Gastroesophageal sphincter (tissue), 4 donors: ENCODE data around the gene PCDHB1. TPM values are rescaled to one million over a fixed set of nuclear protein-coding genes. Genes with fewer than 3 reads are reported as not detected.

Experiments used
- ATAC-seq: fragments of 150-250 bp; one replicate; pipeline ENCODE4 v1.9.1; 2016; ENCODE audit warnings: mild to moderate bottlenecking, moderate library complexity
- H3K27ac ChIP-seq, 4 donors: fragments of 200-600 bp; sonication (generic) in 3 of 4; 1 replicate in 3 of 4; 2 replicates in 1 of 4; pipeline ENCODE4 v1.5.1; 2016 to 2019
- H3K27me3 ChIP-seq: fragments of 200-600 bp; sonication (generic); one replicate; pipeline ENCODE4 v1.5.1; 2019
- H3K36me3 ChIP-seq, 2 donors: fragments of 200-600 bp; sonication (generic); one replicate each; pipeline ENCODE4 v1.5.1; 2019; ENCODE audit warnings: control low read depth in 1 of 2
- H3K4me1 ChIP-seq, 3 donors: fragments of 200-600 bp; sonication (generic); 1 replicate in 2 of 3; 2 replicates in 1 of 3; pipeline ENCODE4 v1.5.1; 2016 to 2019; ENCODE audit warnings: control low read depth in 2 of 3
- H3K4me3 ChIP-seq, 2 donors: fragments of 200-600 bp; sonication (generic); one replicate each; pipeline ENCODE4 v1.5.1; 2019; ENCODE audit warnings: mild to moderate bottlenecking in 1 of 2, moderate library complexity in 1 of 2
- H3K9me3 ChIP-seq, 3 donors: fragments of 200-600 bp; sonication (generic); one replicate each; pipeline ENCODE4 v1.5.1; 2017 to 2019; ENCODE audit warnings: control low read depth in 2 of 3
- EP300 ChIP-seq: sonication (generic); formaldehyde crosslinking; IDR thresholded peaks from one replicate; pipeline ENCODE4 v1.6.1; 2017; ENCODE audit warnings: antibody characterized with exemption, mild to moderate bottlenecking
- POLR2A ChIP-seq, 2 donors: fragments of 450-650 bp; IDR thresholded peaks; one replicate each; pipeline ENCODE4 v1.6.1; 2017; ENCODE audit warnings: antibody characterized with exemption in 2 of 2, mild to moderate bottlenecking in 2 of 2, moderate library complexity in 1 of 2
- POLR2AphosphoS5 ChIP-seq: sonication (generic); formaldehyde crosslinking; IDR thresholded peaks from one replicate; pipeline ENCODE4 v1.6.1; 2017; ENCODE audit warnings: antibody characterized with exemption
- WGBS, 2 donors: methylation state at CpG; one replicate each; pipeline ENCODE4 v1.1.5; 2018; ENCODE audit warnings: low coverage in 1 of 2; 5-methylcytosine and 5-hydroxymethylcytosine counted together
- total RNA-seq, 4 donors: library from RNA; depleted of rRNA; stranded (reverse); fragments of >200 nt; gene quantifications; one replicate each; pipeline ENCODE4 v1.1.0, GENCODE V29; 2016
- TF ChIP-seq, protein P1 (sequence below), 4 experiments: fragments of 200-600 bp in 2 of 4; fragments of 450-650 bp in 2 of 4; sonication (generic) in 1 of 4; IDR thresholded peaks; one replicate each; pipeline ENCODE4 v1.5.1; 2017 to 2019; ENCODE audit warnings: antibody characterized with exemption in 4 of 4, mild to moderate bottlenecking in 2 of 4, moderate library complexity in 2 of 4

The PCDHB1 gene
- total RNA-seq, 4 donors from 2014 or later, result 0.05 to 0.13 TPM; not detected in 2

DNA sequence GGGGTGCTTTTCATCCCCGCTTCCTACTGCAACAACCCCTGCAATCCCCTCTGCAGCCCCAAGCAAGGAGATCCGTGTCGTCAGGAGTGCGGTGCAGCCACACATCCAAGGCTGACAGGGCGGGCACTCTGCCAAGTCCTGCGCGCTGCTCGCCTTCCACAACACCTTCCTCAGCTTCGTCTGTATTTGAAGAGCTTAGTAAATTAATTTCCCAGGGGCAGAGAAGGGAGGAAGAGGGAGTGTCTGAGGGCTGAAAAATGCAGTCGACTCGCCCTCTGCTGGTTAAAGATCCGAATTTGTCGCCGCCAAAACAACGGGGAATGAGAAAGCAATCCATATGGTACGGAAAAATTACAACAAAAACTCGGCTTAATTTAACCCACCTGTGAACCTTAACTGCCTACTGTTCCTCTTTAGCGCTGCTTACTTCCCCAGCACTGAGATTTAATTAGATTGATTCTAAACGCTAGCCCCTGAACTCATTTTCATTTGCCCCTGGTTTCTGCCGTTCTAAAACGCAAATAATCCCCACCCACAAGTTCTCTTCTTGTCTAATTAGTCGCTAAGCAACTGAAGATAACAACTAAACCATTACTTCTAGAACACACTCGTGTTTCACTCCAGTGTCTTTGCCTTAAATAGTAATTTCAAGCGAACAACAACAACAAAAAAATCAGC lies 10.9 kb upstream of the PCDHB1 start:
- Histone ChIP-seq H3K36me3 (no peaks in the 10 kb centered on the region), H3K4me1 (peaks cover 0 to 23% (median 3%) of the 10 kb centered on the region in 3 donors), H3K4me3 (peak overlapping the region; percentile 47 to 48), H3K9me3 (no peaks in the 10 kb centered on the region), H3K27ac (peak overlapping the region; percentile 12 to 76 (median 69)), H3K27me3 (peaks cover 13% of the 10 kb centered on the region)
- 2 to 12% methylated on average over 10 to 21 of the region's 24 CpGs for WGBS, 2 donors
- ATAC-seq, result peak; percentile 37
- TF ChIP-seq, protein P1, sequence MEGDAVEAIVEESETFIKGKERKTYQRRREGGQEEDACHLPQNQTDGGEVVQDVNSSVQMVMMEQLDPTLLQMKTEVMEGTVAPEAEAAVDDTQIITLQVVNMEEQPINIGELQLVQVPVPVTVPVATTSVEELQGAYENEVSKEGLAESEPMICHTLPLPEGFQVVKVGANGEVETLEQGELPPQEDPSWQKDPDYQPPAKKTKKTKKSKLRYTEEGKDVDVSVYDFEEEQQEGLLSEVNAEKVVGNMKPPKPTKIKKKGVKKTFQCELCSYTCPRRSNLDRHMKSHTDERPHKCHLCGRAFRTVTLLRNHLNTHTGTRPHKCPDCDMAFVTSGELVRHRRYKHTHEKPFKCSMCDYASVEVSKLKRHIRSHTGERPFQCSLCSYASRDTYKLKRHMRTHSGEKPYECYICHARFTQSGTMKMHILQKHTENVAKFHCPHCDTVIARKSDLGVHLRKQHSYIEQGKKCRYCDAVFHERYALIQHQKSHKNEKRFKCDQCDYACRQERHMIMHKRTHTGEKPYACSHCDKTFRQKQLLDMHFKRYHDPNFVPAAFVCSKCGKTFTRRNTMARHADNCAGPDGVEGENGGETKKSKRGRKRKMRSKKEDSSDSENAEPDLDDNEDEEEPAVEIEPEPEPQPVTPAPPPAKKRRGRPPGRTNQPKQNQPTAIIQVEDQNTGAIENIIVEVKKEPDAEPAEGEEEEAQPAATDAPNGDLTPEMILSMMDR (IDR thresholded peaks at IDR 0.05), result peak; percentile 43 to 72 (median 47)
- TF ChIP-seq POLR2AphosphoS5 (no peak), POLR2A (IDR thresholded peaks at IDR 0.05) (no peak), EP300 (no peak)

DNA sequence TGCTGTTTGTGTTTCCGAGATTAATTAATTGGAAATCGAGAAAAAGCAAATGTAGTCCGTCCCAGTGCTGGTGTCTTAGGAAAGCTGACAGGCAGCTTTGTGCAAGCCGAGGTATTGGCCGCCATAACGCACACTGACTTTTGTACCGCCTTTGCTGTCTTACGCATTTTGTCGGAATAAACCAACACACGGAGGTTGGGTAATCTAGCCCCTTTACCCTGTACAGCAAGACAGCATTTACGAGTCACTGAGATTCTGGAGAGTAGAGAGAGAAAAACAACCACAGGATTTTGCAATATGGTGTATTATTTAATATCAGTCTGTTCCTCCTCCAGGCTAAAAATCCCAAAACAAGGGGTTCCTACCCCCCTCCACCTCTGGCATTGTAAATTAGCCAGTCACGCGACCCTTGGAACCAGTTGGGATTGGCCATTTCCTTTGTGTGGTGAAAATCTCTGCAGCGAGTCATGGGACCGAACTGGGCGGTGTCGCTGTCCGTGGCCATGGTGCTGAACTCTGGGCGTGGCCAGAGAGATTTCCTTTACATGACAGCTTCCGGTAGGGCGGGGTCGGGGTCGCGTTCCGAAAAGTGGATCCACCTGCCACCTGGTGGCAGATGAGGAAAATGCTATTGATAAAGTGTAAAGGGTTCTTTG lies 10.3 kb upstream of the PCDHB1 start:
- peaks cover 20% of the 10 kb centered on the region for H3K27me3 ChIP-seq
- no peaks in the 10 kb centered on the region for H3K9me3 ChIP-seq
- peak; percentile 96 for ATAC-seq
- H3K27ac ChIP-seq, result peak overlapping the region; percentile 12 to 76 (median 69)
- 2 to 4% methylated on average over 18 to 25 of the region's 25 CpGs for WGBS, 2 donors
- TF ChIP-seq, protein P1 (IDR thresholded peaks at IDR 0.05), result peak; percentile 76 to 88 (median 84)
- TF ChIP-seq EP300 (no peak), POLR2AphosphoS5 (peak; percentile 54), POLR2A (IDR thresholded peaks at IDR 0.05) (peak in 1 of 2 donors; percentile 17)
- no peaks in the 10 kb centered on the region for H3K36me3 ChIP-seq
- H3K4me1 ChIP-seq, result peaks cover 0 to 23% (median 3%) of the 10 kb centered on the region in 3 donors
- H3K4me3 ChIP-seq, result peak overlapping the region; percentile 47 to 48

DNA sequence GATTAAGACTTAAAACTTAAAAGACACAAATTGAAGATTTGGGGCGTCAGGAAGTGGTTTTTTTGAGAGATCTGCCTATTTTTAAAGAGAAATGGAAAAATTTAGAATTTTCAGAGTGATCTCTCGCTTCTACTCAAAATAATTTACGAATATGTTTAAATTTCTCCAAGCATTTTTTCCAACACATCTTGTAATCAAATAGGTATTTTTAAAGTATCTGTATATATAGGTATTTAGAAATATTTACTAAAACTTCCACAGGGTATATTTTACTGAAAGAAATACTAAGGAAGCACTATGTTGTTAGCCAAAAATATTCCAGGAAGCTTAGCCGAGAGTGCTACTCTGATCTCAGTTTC lies 9.8 kb upstream of the PCDHB1 start:
- ATAC-seq, result no peak
- peaks cover 0 to 23% (median 3%) of the 10 kb centered on the region in 3 donors for H3K4me1 ChIP-seq
- H3K27ac ChIP-seq, result no peak overlapping the region
- 10 to 14% methylated on average over 4 of the region's 4 CpGs for WGBS, 2 donors
- no peaks in the 10 kb centered on the region for H3K9me3 ChIP-seq
- TF ChIP-seq EP300 (no peak), POLR2AphosphoS5 (no peak), POLR2A (IDR thresholded peaks at IDR 0.05) (no peak)
- TF ChIP-seq, protein P1 (IDR thresholded peaks at IDR 0.05), result no peak
- no peaks in the 10 kb centered on the region for H3K36me3 ChIP-seq
- H3K27me3 ChIP-seq, result peaks cover 25% of the 10 kb centered on the region
- no peak overlapping the region for H3K4me3 ChIP-seq

DNA sequence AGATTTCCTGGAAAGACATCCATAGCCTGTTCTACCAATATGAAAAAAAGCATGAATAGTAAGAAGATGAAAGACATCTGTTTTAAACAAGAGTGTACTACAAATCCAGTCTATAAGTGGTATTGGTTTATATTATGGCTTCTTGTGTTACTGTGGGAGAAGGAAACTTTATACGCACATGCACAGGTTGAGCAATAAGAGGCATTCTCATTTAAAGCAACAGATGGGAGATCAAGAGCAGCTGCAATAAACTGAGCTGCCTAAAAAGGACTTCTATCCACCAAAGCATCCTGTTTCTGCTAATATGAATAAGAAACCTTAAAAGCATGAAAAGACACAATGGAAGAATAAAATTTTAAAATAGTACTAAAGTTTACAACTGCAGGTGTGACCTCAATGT lies 8.6 kb upstream of the PCDHB1 start:
- no peak overlapping the region for H3K27ac ChIP-seq
- no peaks in the 10 kb centered on the region for H3K36me3 ChIP-seq
- peaks cover 35% of the 10 kb centered on the region for H3K27me3 ChIP-seq
- no peak for ATAC-seq
- no peak overlapping the region for H3K4me3 ChIP-seq
- H3K4me1 ChIP-seq, result peaks cover 0 to 23% (median 3%) of the 10 kb centered on the region in 3 donors
- TF ChIP-seq, protein P1 (IDR thresholded peaks at IDR 0.05), result no peak
- TF ChIP-seq POLR2AphosphoS5, result no peak
- no peak for TF ChIP-seq POLR2A (IDR thresholded peaks at IDR 0.05)
- TF ChIP-seq EP300, result no peak
- no peaks in the 10 kb centered on the region for H3K9me3 ChIP-seq
- WGBS, 2 donors, result 18 to 27% methylated on average over 1 of the region's 1 CpG
